CD8-positive, alpha-beta memory T cell (primary cell): ENCODE data around the gene PPAT. TPM values are rescaled to one million over a fixed set of nuclear protein-coding genes. Genes with fewer than 3 reads are reported as not detected.
"Not testable (repeated sequence)": the region's sequence is repeated elsewhere in the genome, so short reads cannot be mapped to it uniquely, and the experiment has no call there.

Experiments
- CTCF ChIA-PET: fragments of 350-600 bp; sonication (Branson Sonifier 250); formaldehyde crosslinking; loops from one replicate; lab custom pipeline; 2021; ENCODE audit warnings: antibody characterized with exemption; lab: Charles Lee
- POLR2A ChIA-PET: fragments of 350-600 bp; sonication (Branson Sonifier 250); formaldehyde crosslinking; loops from one replicate; lab custom pipeline; 2021; ENCODE audit warnings: antibody characterized with exemption; lab: Charles Lee
- DNase-seq, 5 donors: peaks; one replicate each; pipeline versions ENCODE4 v3.0.0 to v3.0.0-alpha.2; 2020 to 2022; ENCODE audit warnings: mixed read lengths in 1 of 5
- H3K27ac ChIP-seq: one replicate; pipeline ENCODE4 v1.7.0; 2013; ENCODE audit warnings: low read depth, mild to moderate bottlenecking, low read length, moderate library complexity
- H3K27me3 ChIP-seq: 2 replicates; pipeline ENCODE4 v1.7.0; 2013; ENCODE audit warnings: low read length, mild to moderate bottlenecking; ENCODE audit not compliant: insufficient read depth, poor library complexity, severe bottlenecking
- H3K36me3 ChIP-seq: 2 replicates; pipeline ENCODE4 v1.7.0; 2013; ENCODE audit warnings: mild to moderate bottlenecking, low read length, moderate library complexity; ENCODE audit not compliant: insufficient read depth
- H3K4me1 ChIP-seq: 2 replicates; pipeline ENCODE4 v1.7.0; 2013; ENCODE audit warnings: mild to moderate bottlenecking, low read length, moderate library complexity; ENCODE audit not compliant: insufficient read depth
- H3K4me3 ChIP-seq: 2 replicates; pipeline ENCODE4 v1.7.0; 2013; ENCODE audit warnings: mild to moderate bottlenecking, low read length
- H3K9me3 ChIP-seq: 2 replicates; pipeline ENCODE4 v1.7.0; 2013; ENCODE audit warnings: mild to moderate bottlenecking, low read length
- H3K27ac Mint-ChIP-seq, 8 donors: one replicate each; pipeline ENCODE4 v1.8.0; 2020 to 2021; ENCODE audit warnings: mixed read lengths in 8 of 8, mild to moderate bottlenecking in 6 of 8, inconsistent platforms in 3 of 8, moderate library complexity in 3 of 8
- H3K27me3 Mint-ChIP-seq, 2 donors: one replicate each; pipeline ENCODE4 v1.8.0; 2020 to 2021; ENCODE audit warnings: mixed read lengths in 2 of 2, mild to moderate bottlenecking in 1 of 2, moderate library complexity in 1 of 2
- H3K36me3 Mint-ChIP-seq, 3 donors: one replicate each; pipeline ENCODE4 v1.8.0; 2020 to 2021; ENCODE audit warnings: mixed read lengths in 3 of 3, inconsistent platforms in 1 of 3, mild to moderate bottlenecking in 1 of 3
- H3K4me1 Mint-ChIP-seq, 3 donors: one replicate each; pipeline ENCODE4 v1.8.0; 2020 to 2021; ENCODE audit warnings: mixed read lengths in 3 of 3, inconsistent platforms in 1 of 3, mild to moderate bottlenecking in 1 of 3
- H3K4me3 Mint-ChIP-seq, 7 donors: one replicate each; pipeline ENCODE4 v1.8.0; 2020 to 2021; ENCODE audit warnings: mixed read lengths in 7 of 7, mild to moderate bottlenecking in 6 of 7, moderate library complexity in 4 of 7, inconsistent platforms in 2 of 7
- H3K9me3 Mint-ChIP-seq, 5 donors: one replicate each; pipeline ENCODE4 v1.8.0; 2020 to 2022; ENCODE audit warnings: mixed read lengths in 5 of 5, mild to moderate bottlenecking in 3 of 5, moderate library complexity in 2 of 5, inconsistent platforms in 1 of 5
- polyA plus RNA-seq: library from polyadenylated mRNA; unstranded; fragments of 300-500 nt; fragmentation: Illumina TruSeq; gene quantifications from one replicate; pipeline ENCODE4 v1.2.3, GENCODE V29; 2021
- total RNA-seq, 2 experiments: library from RNA; stranded (reverse); gene quantifications; one replicate each; pipeline ENCODE4 v1.2.3, GENCODE V29; 2021

The PPAT gene
- total and polyA plus RNA-seq, 3 experiments from 2014 or later = 14.0 to 63.1 (median 58.5) TPM

DNA sequence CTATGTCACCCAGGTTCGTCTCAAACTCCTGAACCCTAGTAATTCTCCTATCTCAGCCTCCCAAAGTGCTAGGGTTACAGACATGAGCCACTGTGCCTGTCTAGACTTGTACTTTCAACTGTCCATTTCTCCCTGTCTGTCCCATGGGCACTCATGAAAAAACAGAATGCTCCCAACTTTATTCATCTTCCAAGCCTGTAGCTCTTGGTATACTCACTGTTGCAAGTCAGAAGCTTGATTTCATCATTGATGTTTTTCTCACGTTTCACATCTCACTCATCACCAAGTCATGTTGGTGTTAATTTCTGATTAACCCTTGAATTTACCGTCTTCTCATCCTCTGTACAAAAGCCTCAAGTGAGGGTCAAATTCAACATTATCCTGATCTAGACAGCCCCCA lies 24.7 kb upstream of the PPAT start:
- no peaks in the 10 kb centered on the region for H3K9me3 ChIP-seq
- Mint-ChIP-seq H3K4me1 (peaks cover 17 to 26% (median 22%) of the 10 kb centered on the region in 3 donors), H3K9me3 (no peaks in the 10 kb centered on the region), H3K4me3 (no peak overlapping the region), H3K27me3 (no peaks in the 10 kb centered on the region), H3K36me3 (peaks cover 4 to 53% (median 10%) of the 10 kb centered on the region in 3 donors), H3K27ac (peak overlapping the region in 1 of 8 donors; percentile 1)
- H3K4me3 ChIP-seq = no peak overlapping the region
- POLR2A ChIA-PET = interaction anchor here (1.4 kb wide), 1 partner anchor 24 kb away, joined by 8 read pairs; the partner anchor contains the start of gene PAICS
- CTCF ChIA-PET = interaction anchor here (1.2 to 1.6 kb wide), 3 partner anchors 24 to 37 kb away, joined by 3 to 4 read pairs (median 4); partner anchors contain the start of genes PAICS and PPAT
- H3K27ac ChIP-seq = no peak overlapping the region
- peaks cover 8% of the 10 kb centered on the region for H3K36me3 ChIP-seq
- no peaks in the 10 kb centered on the region for H3K27me3 ChIP-seq
- H3K4me1 ChIP-seq = peaks cover 11% of the 10 kb centered on the region
- DNase-seq = no peak

GRCh38 chr4:56450342-56450741 lies 14.9 kb upstream of the PPAT start:
- DNase-seq = no peak
- Mint-ChIP-seq H3K4me3 (no peak overlapping the region), H3K9me3 (no peaks in the 10 kb centered on the region), H3K27me3 (peaks cover 0 to 1% of the 10 kb centered on the region in 2 donors), H3K27ac (no peak overlapping the region), H3K36me3 (peaks cover 9 to 60% (median 18%) of the 10 kb centered on the region in 3 donors), H3K4me1 (peaks cover 0 to 5% (median 0%) of the 10 kb centered on the region in 3 donors)
- no peaks in the 10 kb centered on the region for H3K4me1 ChIP-seq
- peaks cover 11% of the 10 kb centered on the region for H3K36me3 ChIP-seq
- H3K9me3 ChIP-seq = no peaks in the 10 kb centered on the region
- POLR2A ChIA-PET = no interaction called here
- CTCF ChIA-PET = no interaction called here
- H3K4me3 ChIP-seq = no peak overlapping the region
- H3K27ac ChIP-seq = no peak overlapping the region
- H3K27me3 ChIP-seq = no peaks in the 10 kb centered on the region

GRCh38 chr4:56449475-56449874 lies 14.1 kb upstream of the PPAT start:
- H3K4me1 ChIP-seq, H3K4me1 Mint-ChIP-seq, H3K27me3 ChIP-seq, H3K27ac ChIP-seq, CTCF ChIA-PET, POLR2A ChIA-PET, H3K27me3 Mint-ChIP-seq, H3K9me3 ChIP-seq, H3K4me3 Mint-ChIP-seq, DNase-seq, H3K9me3 Mint-ChIP-seq, H3K4me3 ChIP-seq, H3K27ac Mint-ChIP-seq: not testable (repeated sequence)
- peaks cover 11% of the 10 kb centered on the region for H3K36me3 ChIP-seq
- peaks cover 9 to 56% (median 20%) of the 10 kb centered on the region in 3 donors for H3K36me3 Mint-ChIP-seq

- Mint-ChIP-seq H3K9me3 (no peaks in the 10 kb centered on the region), H3K27me3 (peaks cover 0 to 1% of the 10 kb centered on the region in 2 donors), H3K27ac (no peak overlapping the region), H3K4me3 (no peak overlapping the region), H3K36me3 (peaks cover 9 to 52% (median 15%) of the 10 kb centered on the region in 3 donors), H3K4me1 (peaks cover 0 to 5% (median 0%) of the 10 kb centered on the region in 3 donors)
- Histone ChIP-seq H3K27me3 (no peaks in the 10 kb centered on the region), H3K9me3 (no peaks in the 10 kb centered on the region), H3K36me3 (peaks cover 11% of the 10 kb centered on the region), H3K4me1 (no peaks in the 10 kb centered on the region), H3K27ac (no peak overlapping the region), H3K4me3 (no peak overlapping the region)
- no peak for DNase-seq
- POLR2A ChIA-PET = no interaction called here
- CTCF ChIA-PET = no interaction called here
Observed at GRCh38 chr4:56448301-56448700, 12.9 kb upstream of the PPAT start.

DNA sequence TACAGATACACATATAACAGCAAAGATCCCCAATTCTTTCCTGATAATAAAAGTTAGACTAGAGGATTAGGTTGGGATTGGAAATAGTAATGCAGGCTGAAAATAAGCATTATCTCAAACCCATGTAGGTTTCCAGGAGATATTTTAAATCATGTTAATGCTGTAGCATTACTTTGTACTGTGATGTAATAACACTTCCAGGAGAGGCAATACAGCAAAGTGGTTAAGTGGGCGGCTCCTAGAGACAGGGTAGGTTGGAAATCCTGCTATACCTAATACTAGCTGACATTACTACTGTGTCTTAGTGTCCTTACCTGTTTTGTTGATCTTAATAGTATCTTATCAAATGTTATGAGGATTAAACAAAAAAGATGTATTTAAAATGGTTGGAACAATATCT lies 10.3 kb upstream of the PPAT start:
- H3K36me3 ChIP-seq = peaks cover 4% of the 10 kb centered on the region

GRCh38 chr4:56444719-56445118 lies 9.3 kb upstream of the PPAT start:
- H3K9me3 ChIP-seq = no peaks in the 10 kb centered on the region
- no peak overlapping the region for H3K27ac Mint-ChIP-seq
- no peak overlapping the region for H3K4me3 Mint-ChIP-seq
- no peaks in the 10 kb centered on the region for H3K27me3 Mint-ChIP-seq
- H3K36me3 Mint-ChIP-seq = peaks cover 9 to 38% (median 21%) of the 10 kb centered on the region in 3 donors
- no peaks in the 10 kb centered on the region for H3K4me1 ChIP-seq
- peaks cover 4% of the 10 kb centered on the region for H3K36me3 ChIP-seq
- peaks cover 7 to 28% (median 14%) of the 10 kb centered on the region in 3 donors for H3K4me1 Mint-ChIP-seq
- no peaks in the 10 kb centered on the region for H3K9me3 Mint-ChIP-seq
- ChIA-PET CTCF (no interaction called here), POLR2A (no interaction called here)
- no peaks in the 10 kb centered on the region for H3K27me3 ChIP-seq
- no peak overlapping the region for H3K27ac ChIP-seq
- no peak overlapping the region for H3K4me3 ChIP-seq
- DNase-seq = no peak

More for the DNA sequence above, 10.3 kb upstream of the PPAT start:
- no peak overlapping the region for H3K4me3 ChIP-seq
- ChIA-PET POLR2A (no interaction called here), CTCF (no interaction called here)
- Mint-ChIP-seq H3K27ac (no peak overlapping the region), H3K4me1 (peaks cover 2 to 18% (median 5%) of the 10 kb centered on the region in 3 donors), H3K36me3 (peaks cover 9 to 45% (median 21%) of the 10 kb centered on the region in 3 donors), H3K9me3 (no peaks in the 10 kb centered on the region), H3K27me3 (peaks cover 0 to 1% of the 10 kb centered on the region in 2 donors), H3K4me3 (no peak overlapping the region)
- no peaks in the 10 kb centered on the region for H3K27me3 ChIP-seq
- H3K9me3 ChIP-seq = no peaks in the 10 kb centered on the region
- DNase-seq = no peak
- H3K27ac ChIP-seq = no peak overlapping the region
- H3K4me1 ChIP-seq = no peaks in the 10 kb centered on the region

DNA sequence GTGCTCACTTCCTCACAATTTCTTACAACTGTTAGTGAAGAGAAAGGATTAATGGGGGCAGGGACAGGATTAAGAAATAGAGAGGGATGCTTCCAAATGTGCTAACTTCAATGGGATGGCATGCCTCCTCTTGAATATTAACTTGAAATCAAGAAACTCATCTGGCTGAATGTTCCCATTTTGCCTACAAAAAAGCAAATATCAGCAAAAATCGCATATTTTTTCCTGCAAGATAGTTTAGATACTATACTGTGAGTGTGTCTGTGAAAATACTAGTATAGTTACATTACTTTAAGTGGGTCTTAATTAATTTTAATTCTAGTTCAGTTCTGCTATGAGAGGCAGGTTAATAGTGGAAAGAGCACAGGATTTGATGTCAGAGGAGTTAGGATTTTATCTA lies 5.6 kb upstream of the PPAT start:
- peaks cover 21 to 43% (median 36%) of the 10 kb centered on the region in 3 donors for H3K4me1 Mint-ChIP-seq
- ChIA-PET CTCF (no interaction called here), POLR2A (no interaction called here)
- H3K27ac Mint-ChIP-seq = no peak overlapping the region
- Histone ChIP-seq H3K4me1 (peaks cover 8% of the 10 kb centered on the region), H3K27ac (no peak overlapping the region), H3K9me3 (no peaks in the 10 kb centered on the region), H3K27me3 (no peaks in the 10 kb centered on the region), H3K36me3 (no peaks in the 10 kb centered on the region), H3K4me3 (no peak overlapping the region)
- DNase-seq = no peak
- H3K36me3 Mint-ChIP-seq = peaks cover 0 to 27% (median 9%) of the 10 kb centered on the region in 3 donors
- no peak overlapping the region for H3K4me3 Mint-ChIP-seq
- peaks cover 0 to 1% of the 10 kb centered on the region in 2 donors for H3K27me3 Mint-ChIP-seq
- H3K9me3 Mint-ChIP-seq = no peaks in the 10 kb centered on the region

- Mint-ChIP-seq H3K4me1 (peaks cover 33 to 54% (median 49%) of the 10 kb centered on the region in 3 donors), H3K4me3 (peak overlapping the region in 1 of 7 donors; percentile 24), H3K27ac (no peak overlapping the region), H3K36me3 (peaks cover 0 to 31% (median 8%) of the 10 kb centered on the region in 3 donors), H3K9me3 (no peaks in the 10 kb centered on the region), H3K27me3 (peaks cover 0 to 1% of the 10 kb centered on the region in 2 donors)
- DNase-seq = no peak
- ChIA-PET POLR2A (no interaction called here), CTCF (no interaction called here)
- H3K9me3 ChIP-seq = no peaks in the 10 kb centered on the region
- no peaks in the 10 kb centered on the region for H3K27me3 ChIP-seq
- H3K27ac ChIP-seq = no peak overlapping the region
- H3K4me3 ChIP-seq = no peak overlapping the region
- H3K36me3 ChIP-seq = no peaks in the 10 kb centered on the region
- H3K4me1 ChIP-seq = peaks cover 16% of the 10 kb centered on the region
Observed at GRCh38 chr4:56438766-56439165, 3.4 kb upstream of the PPAT start.
